ENCODE data around the gene LYRM4.

GRCh38 chr6:5279891-5280338 lies 19.2 kb upstream of the LYRM4 start:
- TF ChIP-seq POLR2A (IDR thresholded peaks at IDR 0.05) (no peak), CTCF (IDR thresholded peaks at IDR 0.05) (no peak), POLR2AphosphoS5 (IDR thresholded peaks at IDR 0.05; ENCODE audit: insufficient read depth in 1 of 2, low read depth in 1 of 2) (no peak)
